ENCODE measurements around the gene SSNA1. TPM values are rescaled to one million over a fixed set of nuclear protein-coding genes. Genes with fewer than 3 reads are reported as not detected.

The SSNA1 gene
- total and polyA plus RNA-seq, 2 donors (not counting 1 experiment from before 2014, with no cell fraction given), result 53.6 to 129 TPM

GRCh38 chr9:137225699-137226331, 37.3 kb downstream of the SSNA1 start:
- H4K20me1 ChIP-seq (ENCODE audit: control insufficient read depth, insufficient read depth, low read length, poor library complexity, severe bottlenecking), result no peaks in the 10 kb centered on the region
- DNase-seq (no peak), ATAC-seq (ENCODE audit: low read depth) (no peak)
- intact Hi-C loops (cut with micrococcal nuclease), result no loop called here
- TF ChIP-seq CTCF (IDR thresholded peaks at IDR 0.05), result no peak
- no peak for TF ChIP-seq EZH2 (IDR thresholded peaks at IDR 0.05; ENCODE audit: borderline replicate concordance, insufficient read depth, low read depth, low read length, poor library complexity, severe bottlenecking)
- peaks cover 0 to 35% (median 2%) of the 10 kb centered on the region in 4 experiments for H3K27me3 ChIP-seq (replicated peaks in 1 of 4; ENCODE audit: control extremely low read depth in 1 of 4, control insufficient read depth in 3 of 4, insufficient read depth in 4 of 4, low read length in 3 of 4)
- peaks cover 13 to 32% of the 10 kb centered on the region in 2 donors for H3K4me1 ChIP-seq (ENCODE audit: control insufficient read depth in 2 of 2, insufficient read depth in 2 of 2, low read length in 2 of 2)
- no peak overlapping the region for H3K4me3 ChIP-seq (ENCODE audit: control extremely low read depth in 1 of 5, extremely low read depth in 1 of 5, insufficient read depth in 1 of 5, low read depth in 2 of 5, low read length in 4 of 5)
- H3K9me3 ChIP-seq (ENCODE audit: control extremely low read depth in 1 of 3, control insufficient read depth in 2 of 3, insufficient read depth in 1 of 3, low read length in 2 of 3), result no peaks in the 10 kb centered on the region
- WGBS (ENCODE audit: insufficient coverage), result 81% methylated on average over 18 of the region's 21 CpGs
- no peaks in the 10 kb centered on the region for H3K36me3 ChIP-seq (replicated peaks in 1 of 2; ENCODE audit: control extremely low read depth in 1 of 2, control insufficient read depth in 1 of 2, extremely low read depth in 1 of 2, insufficient read depth in 2 of 2, low read length in 1 of 2)
- H3K9ac ChIP-seq (ENCODE audit: low read length), result no peak overlapping the region
- POLR2A ChIA-PET, result no interaction called here
- Mint-ChIP-seq H3K4me1 (peaks cover 15% of the 10 kb centered on the region), H3K4me3 (no peak overlapping the region), H3K27ac (no peak overlapping the region), H3K27me3 (peaks cover 4% of the 10 kb centered on the region), H3K9me3 (ENCODE audit: insufficient read depth) (no peaks in the 10 kb centered on the region)
- H3K27ac ChIP-seq (ENCODE audit: low read length in 2 of 2), result no peak overlapping the region
- no peaks in the 10 kb centered on the region for H3K79me2 ChIP-seq (ENCODE audit: control insufficient read depth, insufficient read depth, low read length)
- H3K4me2 ChIP-seq (replicated peaks; ENCODE audit: low read depth, low read length, poor library complexity, severe bottlenecking), result no peak overlapping the region
- CTCF ChIA-PET, result interaction anchor here (0.6 to 7.0 kb wide), 10 partner anchors 13 to 197 kb away, joined by 3 to 76 read pairs (median 8); partner anchors contain the start of genes ANAPC2, NELFB, NPDC1 and SSNA1
- H2AFZ ChIP-seq (ENCODE audit: insufficient read depth, low read depth, low read length, poor library complexity, severe bottlenecking), result no peak overlapping the region
